ENCODE results near the gene APOBEC3F. TPM values are rescaled to one million over a fixed set of nuclear protein-coding genes. Genes with fewer than 3 reads are reported as not detected.
"Not testable (repeated sequence)": the region's sequence is repeated elsewhere in the genome, so short reads cannot be mapped to it uniquely, and the experiment has no call there.

APOBEC3F gene
- total RNA-seq, 1 donor from 2014 or later, result 21.6 TPM

- H3K4me3 Mint-ChIP-seq; H3K4me1 Mint-ChIP-seq (ENCODE audit: low read depth); intact Hi-C loops (cut with micrococcal nuclease); DNase-seq (ENCODE audit: low spot score); H3K36me3 Mint-ChIP-seq (ENCODE audit: low read depth); H3K27me3 Mint-ChIP-seq (ENCODE audit: insufficient read depth); H3K9me3 Mint-ChIP-seq; H3K27ac Mint-ChIP-seq: not testable (repeated sequence)
Measured at GRCh38 chr22:39063904-39064303, 23.2 kb downstream of the APOBEC3F start.

- H3K4me1 Mint-ChIP-seq (ENCODE audit: low read depth); H3K36me3 Mint-ChIP-seq (ENCODE audit: low read depth); DNase-seq (ENCODE audit: low spot score); H3K27ac Mint-ChIP-seq; H3K27me3 Mint-ChIP-seq (ENCODE audit: insufficient read depth); H3K9me3 Mint-ChIP-seq; H3K4me3 Mint-ChIP-seq: not testable (repeated sequence)
- intact Hi-C loops (cut with micrococcal nuclease), result loop anchor here (2.0 kb wide), 1 partner anchor 50 kb away; no protein-coding TSS in a partner anchor
Measured at GRCh38 chr22:39066442-39067276, 26.0 kb downstream of the APOBEC3F start.

GRCh38 chr22:39068033-39068785 lies 27.5 kb downstream of the APOBEC3F start:
- no peaks in the 10 kb centered on the region for H3K9me3 Mint-ChIP-seq

GRCh38 chr22:39070186-39070585 lies 29.5 kb downstream of the APOBEC3F start:
- no peak overlapping the region for H3K27ac Mint-ChIP-seq
- peaks cover 3% of the 10 kb centered on the region for H3K4me1 Mint-ChIP-seq (ENCODE audit: low read depth)
- H3K4me3 Mint-ChIP-seq, result no peak overlapping the region
- H3K27me3 Mint-ChIP-seq (ENCODE audit: insufficient read depth), result no peaks in the 10 kb centered on the region
- intact Hi-C loops (cut with micrococcal nuclease), result no loop called here
- H3K9me3 Mint-ChIP-seq, result no peaks in the 10 kb centered on the region
- no peak for DNase-seq (ENCODE audit: low spot score)
- H3K36me3 Mint-ChIP-seq (ENCODE audit: low read depth), result no peaks in the 10 kb centered on the region

More at GRCh38 chr22:39068033-39068785, 27.5 kb downstream of the APOBEC3F start:
- Mint-ChIP-seq H3K27ac (no peak overlapping the region), H3K36me3 (ENCODE audit: low read depth) (no peaks in the 10 kb centered on the region), H3K4me1 (ENCODE audit: low read depth) (peaks cover 5% of the 10 kb centered on the region), H3K27me3 (ENCODE audit: insufficient read depth) (no peaks in the 10 kb centered on the region), H3K4me3 (no peak overlapping the region)
- intact Hi-C loops (cut with micrococcal nuclease), result no loop called here
- no peak for DNase-seq (ENCODE audit: low spot score)

- H3K9me3 Mint-ChIP-seq; H3K36me3 Mint-ChIP-seq (ENCODE audit: low read depth); intact Hi-C loops (cut with micrococcal nuclease); H3K4me3 Mint-ChIP-seq; H3K27ac Mint-ChIP-seq; H3K4me1 Mint-ChIP-seq (ENCODE audit: low read depth); H3K27me3 Mint-ChIP-seq (ENCODE audit: insufficient read depth); DNase-seq (ENCODE audit: low spot score): not testable (repeated sequence)
Measured at GRCh38 chr22:39072581-39072981, 31.9 kb downstream of the APOBEC3F start.

GRCh38 chr22:39073981-39074380 lies 33.3 kb downstream of the APOBEC3F start:
- DNase-seq (ENCODE audit: low spot score), result no peak
- Mint-ChIP-seq H3K9me3 (no peaks in the 10 kb centered on the region), H3K4me3 (no peak overlapping the region), H3K27me3 (ENCODE audit: insufficient read depth) (no peaks in the 10 kb centered on the region), H3K4me1 (ENCODE audit: low read depth) (peaks cover 19% of the 10 kb centered on the region), H3K36me3 (ENCODE audit: low read depth) (peaks cover 6% of the 10 kb centered on the region), H3K27ac (no peak overlapping the region)
- intact Hi-C loops (cut with micrococcal nuclease), result no loop called here

- H3K4me3 Mint-ChIP-seq, result peak overlapping the region; percentile 78
- not testable (repeated sequence) for H3K9me3 Mint-ChIP-seq
Measured at GRCh38 chr22:39076155-39077025, 35.7 kb downstream of the APOBEC3F start.

GRCh38 chr22:39077026-39077840 lies 36.6 kb downstream of the APOBEC3F start, which contains the start of gene APOBEC3G:
APOBEC3G (plus strand) TSS chr22:39077275; CDS start chr22:39077362, 87 bp downstream.
- H3K9me3 Mint-ChIP-seq; H3K27me3 Mint-ChIP-seq (ENCODE audit: insufficient read depth): not testable (repeated sequence)
- intact Hi-C loops (cut with micrococcal nuclease), result loop anchor here (1.0 to 5.0 kb wide), 3 partner anchors 13 to 40 kb away; partner anchors contain the start of gene APOBEC3F
- DNase-seq (ENCODE audit: low spot score), result peak; percentile 61
- Mint-ChIP-seq H3K36me3 (ENCODE audit: low read depth) (peaks cover 28% of the 10 kb centered on the region), H3K27ac (peak within 1 kb of the TSS; percentile 93), H3K4me3 (peak within 1 kb of the TSS; percentile 93), H3K4me1 (ENCODE audit: low read depth) (peaks cover 43% of the 10 kb centered on the region)

More at GRCh38 chr22:39076155-39077025, 35.7 kb downstream of the APOBEC3F start:
- intact Hi-C loops (cut with micrococcal nuclease), result loop anchor here (1.0 to 5.0 kb wide), 3 partner anchors 14 to 41 kb away; partner anchors contain the start of gene APOBEC3F
- Mint-ChIP-seq H3K4me1 (ENCODE audit: low read depth) (peaks cover 35% of the 10 kb centered on the region), H3K27ac (peak overlapping the region; percentile 74), H3K36me3 (ENCODE audit: low read depth) (peaks cover 19% of the 10 kb centered on the region)
- H3K27me3 Mint-ChIP-seq (ENCODE audit: insufficient read depth); DNase-seq (ENCODE audit: low spot score): not testable (repeated sequence)

- not testable (repeated sequence) for DNase-seq (ENCODE audit: low spot score); H3K9me3 Mint-ChIP-seq; H3K27me3 Mint-ChIP-seq (ENCODE audit: insufficient read depth)
- Mint-ChIP-seq H3K4me1 (ENCODE audit: low read depth) (peaks cover 50% of the 10 kb centered on the region), H3K27ac (peak overlapping the region; percentile 93), H3K36me3 (ENCODE audit: low read depth) (peaks cover 28% of the 10 kb centered on the region), H3K4me3 (peak overlapping the region; percentile 93)
- intact Hi-C loops (cut with micrococcal nuclease), result loop anchor here (1.0 to 5.0 kb wide), 3 partner anchors 12 to 39 kb away; partner anchors contain the start of gene APOBEC3F
Measured at GRCh38 chr22:39077912-39078311, 37.2 kb downstream of the APOBEC3F start.

GRCh38 chr22:39078329-39078728 lies 37.7 kb downstream of the APOBEC3F start:
- H3K27me3 Mint-ChIP-seq (ENCODE audit: insufficient read depth), result no peaks in the 10 kb centered on the region
- H3K4me1 Mint-ChIP-seq (ENCODE audit: low read depth), result peaks cover 53% of the 10 kb centered on the region
- H3K36me3 Mint-ChIP-seq (ENCODE audit: low read depth), result peaks cover 28% of the 10 kb centered on the region
- H3K9me3 Mint-ChIP-seq, result no peaks in the 10 kb centered on the region
- peak overlapping the region; percentile 93 for H3K27ac Mint-ChIP-seq
- intact Hi-C loops (cut with micrococcal nuclease), result loop anchor here (5.0 kb wide), 1 partner anchor 36 kb away; the partner anchor contains the start of gene APOBEC3F
- DNase-seq (ENCODE audit: low spot score), result no peak
- H3K4me3 Mint-ChIP-seq, result peak overlapping the region; percentile 93

- peaks cover 53% of the 10 kb centered on the region for H3K4me1 Mint-ChIP-seq (ENCODE audit: low read depth)
Measured at GRCh38 chr22:39079054-39079637, 38.5 kb downstream of the APOBEC3F start.

More at GRCh38 chr22:39079054-39079637, 38.5 kb downstream of the APOBEC3F start:
- Mint-ChIP-seq H3K4me3 (peak overlapping the region; percentile 93), H3K27ac (peak overlapping the region; percentile 12), H3K36me3 (ENCODE audit: low read depth) (peaks cover 28% of the 10 kb centered on the region)
- intact Hi-C loops (cut with micrococcal nuclease), result loop anchor here (5.0 kb wide), 1 partner anchor 37 kb away; the partner anchor contains the start of gene APOBEC3F
- not testable (repeated sequence) for DNase-seq (ENCODE audit: low spot score); H3K27me3 Mint-ChIP-seq (ENCODE audit: insufficient read depth); H3K9me3 Mint-ChIP-seq

Data from activated T-helper 1 cell treated with anti-CD3 and anti-CD28 coated beads, Interleukin-12 subunit alpha, Interleukin-12 subunit beta, Interleukin-2, Interleukin-4 antibody, amounts not matched to agents 30 ng/mL and 10 ng/mL and 1 ng/mL, durations not matched to agents 14 hours and 24 hours and 36 hours (primary cell).